ENCODE measurements around the gene MRFAP1L1.

MRFAP1L1 gene

DNA sequence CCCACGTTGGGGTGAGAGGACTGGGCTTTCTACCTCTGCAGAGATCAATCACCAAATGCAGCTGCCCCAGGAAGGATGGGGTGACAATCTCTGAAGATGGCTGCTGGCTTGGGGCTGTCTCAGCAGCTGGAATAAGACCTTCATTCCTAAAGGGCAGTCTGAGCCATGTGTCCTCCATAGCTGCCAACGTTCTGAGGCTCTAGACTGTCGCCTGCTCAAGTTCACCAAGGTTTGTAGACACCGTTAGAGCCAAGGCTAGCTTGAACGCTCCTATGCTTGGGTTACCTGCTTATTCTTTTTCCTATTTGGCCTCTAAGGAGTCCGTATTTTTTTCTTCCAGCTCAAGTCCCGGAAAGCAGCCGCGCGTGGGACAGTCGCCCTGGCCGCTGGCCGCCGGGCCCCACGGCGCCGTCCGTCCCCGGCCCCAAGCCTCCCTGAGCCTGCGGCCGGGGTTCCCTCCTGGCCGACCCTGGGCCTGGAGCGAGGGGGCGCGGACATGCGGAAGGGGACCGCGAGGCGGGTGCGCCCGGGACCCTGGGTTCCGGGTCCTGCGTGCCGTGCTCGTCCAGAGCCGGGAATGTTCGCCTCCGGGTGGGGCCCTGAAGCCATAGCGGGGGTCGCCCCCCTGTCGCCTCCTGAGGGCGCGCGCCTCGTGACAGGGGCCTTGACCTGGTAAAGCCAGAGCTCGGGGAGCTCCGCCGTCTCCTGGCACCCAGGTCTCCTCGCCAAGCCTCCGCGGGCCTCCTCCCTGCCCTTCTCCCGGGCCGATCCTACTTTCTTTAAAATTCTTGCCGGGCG, 45.9 kb downstream of the MRFAP1L1 start:
- Mint-ChIP-seq H3K27ac (no peak overlapping the region), H3K36me3 (no peaks in the 10 kb centered on the region), H3K27me3 (peaks cover 64% of the 10 kb centered on the region), H3K9me3 (no peaks in the 10 kb centered on the region), H3K4me3 (peak overlapping the region; percentile 13), H3K4me1 (peaks cover 6% of the 10 kb centered on the region)
- CTCF ChIA-PET, result interaction anchor here (0.6 to 1.9 kb wide), 6 partner anchors 8 to 116 kb away, joined by 3 to 4 read pairs (median 4); no protein-coding TSS in a partner anchor
- no peak for DNase-seq

DNA sequence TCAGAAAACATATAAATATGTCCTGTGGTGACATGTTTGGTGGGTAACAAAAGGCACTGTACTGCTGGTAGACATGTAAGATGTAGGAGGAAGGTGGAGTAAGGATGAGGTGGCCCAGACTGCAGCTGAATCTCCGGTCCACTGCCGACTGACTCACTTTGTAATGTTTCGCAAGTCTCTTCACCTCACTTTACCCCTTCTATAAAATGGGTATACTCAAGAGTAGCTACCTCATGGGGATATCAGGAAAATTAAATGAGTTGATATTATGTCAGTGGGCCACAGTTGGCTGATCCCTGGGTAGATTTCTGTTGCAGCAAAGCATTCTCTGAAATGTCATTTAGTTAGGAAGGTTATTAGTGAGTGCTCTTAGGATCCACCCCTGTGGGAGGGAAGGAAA, 47.1 kb downstream of the MRFAP1L1 start:
- Mint-ChIP-seq H3K27ac (no peak overlapping the region), H3K4me1 (peaks cover 11% of the 10 kb centered on the region), H3K4me3 (no peak overlapping the region), H3K9me3 (no peaks in the 10 kb centered on the region), H3K36me3 (no peaks in the 10 kb centered on the region), H3K27me3 (peaks cover 69% of the 10 kb centered on the region)
- DNase-seq, result no peak
- CTCF ChIA-PET, result no interaction called here

- CTCF ChIA-PET, result no interaction called here
- Mint-ChIP-seq H3K27me3 (peaks cover 66% of the 10 kb centered on the region), H3K4me1 (peaks cover 11% of the 10 kb centered on the region), H3K9me3 (peaks cover 3% of the 10 kb centered on the region), H3K27ac (no peak overlapping the region), H3K4me3 (no peak overlapping the region), H3K36me3 (no peaks in the 10 kb centered on the region)
- no peak for DNase-seq
Measured at GRCh38 chr4:6660430-6660829, 49.2 kb downstream of the MRFAP1L1 start.

DNA sequence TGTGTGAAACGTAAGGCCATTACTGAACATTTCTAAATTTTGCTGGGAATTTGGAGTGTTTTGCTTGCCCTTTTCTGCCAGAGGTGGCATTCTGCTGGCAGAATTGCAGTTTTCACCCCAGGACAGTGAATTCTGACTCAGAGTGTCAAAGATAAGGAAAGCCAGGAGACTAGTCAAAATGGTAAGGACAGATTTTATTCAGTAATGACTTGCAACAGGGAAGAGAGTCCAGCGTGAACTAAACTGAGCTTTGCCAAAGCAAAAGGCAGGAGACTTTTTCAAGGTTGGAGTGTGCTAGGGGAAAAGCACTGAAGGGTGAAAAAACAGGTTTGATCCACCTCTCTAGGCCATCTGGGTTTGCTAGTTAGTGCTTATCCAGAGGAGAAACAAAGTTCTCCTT, 49.8 kb downstream of the MRFAP1L1 start:
- no peak overlapping the region for H3K27ac Mint-ChIP-seq
- CTCF ChIA-PET, result no interaction called here
- peaks cover 66% of the 10 kb centered on the region for H3K27me3 Mint-ChIP-seq
- DNase-seq, result peak; percentile 3
- peaks cover 4% of the 10 kb centered on the region for H3K9me3 Mint-ChIP-seq
- H3K4me1 Mint-ChIP-seq, result peaks cover 11% of the 10 kb centered on the region
- H3K4me3 Mint-ChIP-seq, result no peak overlapping the region
- H3K36me3 Mint-ChIP-seq, result no peaks in the 10 kb centered on the region

GRCh38 chr4:6658597-6659075, 51.0 kb downstream of the MRFAP1L1 start:
- peak overlapping the region; percentile 50 for H3K4me3 Mint-ChIP-seq
- CTCF ChIA-PET, result interaction anchor here (0.9 kb wide), 1 partner anchor 205 kb away, joined by 3 read pairs; no protein-coding TSS in a partner anchor
- peaks cover 4% of the 10 kb centered on the region for H3K9me3 Mint-ChIP-seq
- H3K36me3 Mint-ChIP-seq, result no peaks in the 10 kb centered on the region
- H3K4me1 Mint-ChIP-seq, result peaks cover 11% of the 10 kb centered on the region
- H3K27me3 Mint-ChIP-seq, result peaks cover 64% of the 10 kb centered on the region
- H3K27ac Mint-ChIP-seq, result no peak overlapping the region
- DNase-seq, result peak; percentile 62

GRCh38 chr4:6658209-6658595, 51.5 kb downstream of the MRFAP1L1 start:
- H3K36me3 Mint-ChIP-seq, result no peaks in the 10 kb centered on the region
- no peak overlapping the region for H3K27ac Mint-ChIP-seq
- peak; percentile 13 for DNase-seq
- peaks cover 60% of the 10 kb centered on the region for H3K27me3 Mint-ChIP-seq
- peaks cover 11% of the 10 kb centered on the region for H3K4me1 Mint-ChIP-seq
- CTCF ChIA-PET, result interaction anchor here (1.0 kb wide), 1 partner anchor 16 kb away, joined by 3 read pairs; no protein-coding TSS in a partner anchor
- H3K4me3 Mint-ChIP-seq, result peak overlapping the region; percentile 50
- H3K9me3 Mint-ChIP-seq, result peaks cover 4% of the 10 kb centered on the region

Data from activated naive CD4-positive, alpha-beta T cell treated with anti-CD3 and anti-CD28 coated beads, Interleukin-2, amount 10 ng/mL, durations not matched to agents 7 days and 5 days (primary cell).